Activated T-cell treated with anti-CD3 and anti-CD28 coated beads for 24 hours (primary cell): ENCODE measurements around the gene SIK3.

Experiments used
- DNase-seq: peaks from one replicate; pipeline ENCODE4 v3.0.0-alpha.2; 2020; ENCODE audit warnings: low read depth

SIK3 gene

DNA sequence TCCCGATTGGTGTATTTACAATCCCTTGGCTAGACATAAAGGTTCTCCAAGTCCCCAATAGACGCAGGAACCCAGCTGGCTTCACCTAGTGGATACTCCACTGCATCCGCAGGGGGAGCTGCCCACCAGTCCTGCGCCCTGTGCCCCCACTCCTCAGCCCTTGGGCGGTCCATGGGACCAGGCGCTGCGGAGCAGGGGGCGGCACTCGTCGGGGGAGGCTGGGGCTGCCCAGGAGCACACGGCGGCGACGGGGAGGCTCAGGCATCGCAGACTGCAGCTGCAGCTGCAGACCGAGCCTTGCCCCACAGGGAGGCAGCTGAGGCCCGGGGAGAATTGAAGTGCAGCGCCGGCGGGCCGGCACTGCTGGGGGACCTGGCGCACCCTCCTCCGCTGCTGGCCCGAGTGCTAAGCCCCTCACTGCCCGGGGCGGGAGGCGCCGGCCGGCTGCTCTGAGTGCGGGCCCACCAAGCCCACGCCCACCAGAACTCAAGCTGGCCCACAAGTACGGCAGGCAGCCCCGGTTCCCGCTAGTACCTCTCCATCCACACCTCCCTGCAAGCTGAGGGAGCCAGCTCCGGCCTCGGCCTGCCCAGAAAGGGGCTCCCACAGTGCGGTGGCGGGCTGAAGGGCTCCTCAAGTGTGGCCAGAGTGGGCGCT is 12.2 kb upstream of the SIK3 start:
- no peak for DNase-seq

DNA sequence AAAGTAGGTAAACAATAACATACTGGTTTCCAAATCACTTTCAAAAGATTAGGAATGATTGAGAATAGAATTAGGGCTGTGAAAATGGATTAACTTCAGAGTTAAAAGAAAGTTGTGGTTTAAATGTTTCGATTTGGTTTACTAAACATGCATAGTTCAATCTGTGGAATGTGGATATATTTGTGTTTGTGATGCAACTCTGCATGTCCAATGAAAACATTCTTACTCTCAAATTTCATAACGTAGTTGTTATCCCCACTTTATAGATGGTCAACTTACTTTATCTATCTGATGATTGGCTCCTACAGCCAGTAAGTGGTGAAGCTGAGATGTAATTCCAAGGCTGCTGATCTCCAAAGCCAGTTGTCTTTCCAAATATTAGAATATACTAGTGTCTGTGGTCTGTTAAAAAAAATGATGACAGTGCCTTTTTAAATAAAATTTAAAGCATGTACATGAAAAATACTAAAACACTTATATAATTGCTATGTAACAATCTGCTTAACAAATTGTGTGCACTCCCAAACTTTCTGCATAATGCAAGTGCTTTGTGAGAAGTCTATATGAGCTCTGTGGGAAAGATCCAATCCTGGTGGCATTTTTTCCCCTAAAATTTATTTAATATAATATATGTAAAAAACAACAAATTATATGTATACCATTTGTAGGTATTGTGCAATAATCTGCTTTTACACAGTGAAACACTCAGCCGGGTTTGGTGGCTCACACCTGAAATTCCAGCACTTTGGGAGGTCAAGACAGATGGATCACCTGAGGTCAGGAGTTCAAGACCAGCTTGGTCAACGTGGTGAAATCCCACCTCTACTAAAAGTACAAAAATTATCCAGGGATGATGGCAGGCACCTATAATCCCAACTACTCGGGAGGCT is 9.7 kb upstream of the SIK3 start:
- DNase-seq = no peak

DNA sequence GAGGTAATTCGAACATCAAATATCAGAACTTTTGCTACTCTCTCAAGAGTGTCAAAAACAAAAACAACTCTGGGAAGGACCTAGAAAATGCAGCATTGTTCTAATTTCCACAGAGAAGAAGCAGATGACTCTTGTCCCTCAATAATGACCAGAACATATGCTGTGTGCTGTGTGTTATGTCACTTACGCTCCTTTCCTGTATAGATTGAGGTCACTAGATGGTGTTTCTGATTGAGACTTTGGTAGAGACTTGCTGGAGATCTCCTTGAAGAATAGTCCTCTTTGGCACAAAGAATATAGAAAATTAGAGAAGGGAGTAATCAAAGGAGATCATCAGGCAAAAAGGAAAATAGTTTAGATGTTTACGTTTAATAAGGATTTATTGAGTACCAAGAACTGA is 2.3 kb upstream of the SIK3 start:
- no peak for DNase-seq

DNA sequence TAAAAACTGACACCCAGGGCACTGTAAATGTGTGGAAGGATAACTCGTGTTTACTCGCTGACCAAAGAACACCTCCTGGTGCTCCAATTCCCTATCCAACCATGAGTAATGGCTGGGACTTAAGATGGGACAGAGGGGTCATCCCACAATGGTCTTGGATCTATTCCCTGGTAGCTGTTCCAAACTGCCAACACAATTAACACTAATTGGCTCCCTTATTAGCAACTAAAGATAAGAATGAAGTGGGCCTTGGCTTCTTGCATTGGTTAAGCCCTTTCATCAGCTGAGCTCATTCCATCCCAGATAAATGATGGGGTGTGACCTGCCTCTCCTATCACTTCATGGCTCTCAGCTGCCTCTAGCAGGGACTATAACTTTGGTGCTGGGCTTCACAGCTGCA is 1.5 kb upstream of the SIK3 start:
- DNase-seq = no peak

DNA sequence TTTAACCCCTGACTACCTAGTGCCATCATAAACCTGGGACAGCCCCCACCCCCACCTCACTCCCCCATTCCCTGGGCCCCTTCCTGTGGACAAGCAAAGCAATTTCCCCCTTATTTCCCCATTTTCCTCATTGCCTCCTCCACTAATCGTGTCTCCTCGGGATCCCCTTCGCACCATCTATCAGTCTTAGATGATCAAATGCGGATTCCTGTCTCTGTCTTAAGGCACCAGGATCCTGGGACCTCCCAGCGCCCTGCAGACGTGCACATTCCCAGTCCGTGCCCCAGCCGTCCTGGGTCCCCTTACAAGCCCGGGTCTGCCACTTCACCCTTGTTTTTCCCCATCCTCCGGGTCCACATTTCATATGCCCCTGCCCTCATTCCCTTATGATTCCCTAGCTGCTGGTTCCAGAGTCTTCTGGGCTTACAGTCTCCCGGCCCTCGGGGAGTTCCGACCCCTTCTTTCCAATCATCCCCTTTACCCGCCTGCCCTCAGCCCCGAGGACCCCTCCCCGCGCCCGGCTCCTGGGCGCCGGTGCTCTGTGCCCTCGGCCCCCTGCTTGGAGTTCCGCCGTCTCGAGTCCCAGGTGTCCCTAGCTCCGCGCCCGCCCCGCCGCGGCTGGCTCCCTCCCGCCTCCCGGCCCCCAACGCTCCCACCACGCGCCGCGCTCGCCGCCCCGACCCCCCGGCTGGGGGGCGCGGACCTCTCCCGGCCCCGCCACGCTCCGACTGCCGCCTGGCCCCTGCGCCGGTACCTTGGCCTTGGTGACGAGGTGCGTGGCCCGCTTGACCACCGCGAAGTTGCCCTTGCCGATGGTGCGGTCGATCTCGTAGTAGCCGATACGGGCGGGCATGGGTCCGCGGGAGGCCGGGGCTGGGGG is 599 bp downstream of the SIK3 start:
- no peak for DNase-seq

DNA sequence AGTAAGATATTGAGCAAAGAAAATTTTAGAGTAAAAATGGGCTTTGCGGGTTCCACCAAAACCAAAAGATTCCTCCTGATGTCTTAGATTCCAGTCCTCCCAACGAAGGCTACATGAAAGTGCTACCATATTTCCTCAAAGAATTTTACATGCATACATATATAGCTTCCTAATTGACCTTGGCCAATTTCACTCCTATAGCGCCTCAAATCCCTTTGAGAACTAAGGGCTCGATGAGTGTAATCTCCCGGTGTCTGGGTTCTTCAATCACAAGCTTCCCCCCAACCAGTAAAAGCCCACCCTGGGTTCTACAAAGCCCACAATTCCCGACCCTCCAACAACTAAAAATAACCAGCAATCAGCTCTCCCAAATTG is 1.2 kb downstream of the SIK3 start:
- no peak for DNase-seq

DNA sequence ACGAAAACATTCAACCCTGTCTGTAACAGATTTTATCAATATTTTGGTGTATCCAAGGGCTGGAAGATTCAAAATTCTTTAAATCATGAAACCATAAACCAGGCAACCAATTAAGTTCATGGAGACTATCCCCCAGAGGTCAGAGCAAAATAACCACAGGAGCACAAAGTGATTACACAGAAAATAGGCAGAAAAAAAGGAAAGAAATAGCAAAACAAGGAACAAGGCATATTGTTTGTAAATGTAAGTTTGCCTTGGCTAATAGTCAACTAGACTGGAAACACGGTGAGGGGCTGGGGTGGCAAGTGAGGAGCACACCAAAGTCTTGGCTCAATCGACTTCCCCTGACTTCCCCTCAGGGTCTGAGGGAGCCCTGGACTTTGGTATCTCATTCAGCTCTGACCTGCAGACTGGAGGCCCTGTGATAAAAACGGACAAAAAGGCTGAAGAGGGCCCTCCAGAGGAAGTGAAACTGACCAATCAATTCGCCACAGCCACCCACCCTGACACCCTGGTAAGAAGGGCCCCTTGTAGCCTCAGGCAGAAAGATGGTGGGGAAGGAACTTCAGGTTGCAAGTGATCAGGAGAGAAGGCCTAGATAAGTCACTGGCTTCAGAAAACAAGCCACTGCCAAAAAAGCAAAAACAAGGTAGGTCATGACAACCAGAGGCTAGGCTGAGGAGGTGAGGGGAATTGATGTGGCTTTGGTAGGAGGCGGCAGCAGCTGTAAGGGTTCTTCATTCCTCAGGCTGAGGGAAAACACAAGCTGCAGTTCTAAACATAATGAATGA is 1.8 kb downstream of the SIK3 start:
- no peak for DNase-seq

DNA sequence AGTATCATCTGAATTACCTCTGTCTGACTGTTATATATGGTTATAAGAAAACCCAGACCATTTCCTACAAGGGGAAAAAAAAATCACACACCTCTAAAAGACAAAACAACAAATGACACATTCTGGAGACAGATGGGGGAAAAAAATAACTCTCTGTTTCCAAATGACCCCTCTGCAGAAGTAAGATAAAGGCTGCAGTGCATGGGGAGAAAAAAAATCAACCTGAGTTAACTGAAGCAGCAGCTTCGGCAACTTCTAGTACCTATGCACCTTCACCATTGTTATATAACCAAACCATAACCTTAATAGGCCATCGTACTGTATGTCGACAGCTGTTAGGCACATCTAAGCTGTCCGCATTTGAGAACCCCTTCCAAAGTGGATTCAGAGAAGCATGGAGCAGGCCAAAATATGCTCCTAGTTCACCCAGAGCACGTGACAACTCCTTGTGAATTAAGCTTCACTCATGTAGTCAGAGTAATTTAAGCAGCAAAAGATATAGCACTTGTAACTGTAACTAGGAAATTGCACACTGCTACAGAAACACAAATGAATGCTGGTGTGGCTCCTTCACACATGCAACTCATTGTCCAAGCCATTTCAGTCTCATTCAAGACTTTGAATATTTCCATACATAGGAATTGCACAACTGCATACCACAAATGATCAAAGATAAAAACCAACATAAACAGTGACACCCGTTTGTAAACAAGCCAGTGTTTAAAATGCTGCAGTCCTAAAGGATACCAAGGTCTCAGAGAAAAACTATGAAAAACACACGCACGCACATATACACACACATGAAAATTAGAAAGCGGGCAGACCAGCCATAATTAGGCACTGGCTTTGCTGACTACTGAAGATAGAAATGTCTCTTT is 2.7 kb downstream of the SIK3 start:
- no peak for DNase-seq

DNA sequence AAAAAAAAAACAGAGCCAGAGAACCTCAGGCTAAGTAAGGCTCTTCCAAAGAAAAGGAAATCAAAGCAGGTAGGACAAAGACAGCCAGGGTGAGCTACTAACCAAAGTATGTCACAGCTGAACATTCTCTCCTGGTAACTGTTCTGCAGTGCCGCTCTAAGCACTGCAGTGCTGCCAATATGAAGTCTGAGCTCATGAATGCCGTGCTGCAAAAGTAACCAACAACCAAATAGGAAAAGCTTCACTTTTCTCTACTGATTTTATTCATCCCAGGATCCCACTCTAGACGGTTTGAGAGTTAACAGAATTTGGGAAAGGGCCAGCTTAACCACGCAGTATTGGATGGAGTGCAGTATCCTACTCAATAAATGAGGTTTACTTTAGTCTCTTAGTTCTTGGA is 3.5 kb downstream of the SIK3 start:
- DNase-seq = no peak

DNA sequence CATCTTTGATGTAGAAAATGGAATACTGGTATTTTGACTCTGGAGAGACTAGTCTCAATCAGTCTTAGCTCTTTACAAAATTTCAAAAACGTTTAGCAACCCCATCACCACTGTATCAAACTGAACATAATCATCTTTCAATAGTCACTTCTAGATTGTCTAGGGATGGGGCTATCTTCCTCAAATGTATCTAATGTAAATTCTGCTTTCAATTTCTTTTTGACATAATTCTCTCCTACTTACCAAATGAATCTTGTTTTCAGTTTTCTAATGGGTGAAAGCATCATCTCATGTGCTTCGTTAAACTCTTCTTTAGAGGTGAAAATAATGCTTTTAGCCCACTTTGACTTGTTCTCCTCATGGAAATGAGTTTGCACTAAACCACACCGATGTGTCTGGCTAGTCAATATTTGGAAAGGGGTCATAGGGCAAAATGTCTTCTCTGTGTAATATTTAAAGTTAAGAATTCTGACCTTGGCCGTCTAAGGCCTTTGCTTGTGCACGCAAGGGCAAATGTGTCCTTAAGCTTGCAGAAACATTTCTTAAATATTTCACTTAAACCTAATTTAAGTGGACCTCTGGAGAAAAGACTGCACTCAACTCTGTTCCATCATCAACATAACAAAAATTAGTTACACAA is 5.2 kb downstream of the SIK3 start:
- no peak for DNase-seq

DNA sequence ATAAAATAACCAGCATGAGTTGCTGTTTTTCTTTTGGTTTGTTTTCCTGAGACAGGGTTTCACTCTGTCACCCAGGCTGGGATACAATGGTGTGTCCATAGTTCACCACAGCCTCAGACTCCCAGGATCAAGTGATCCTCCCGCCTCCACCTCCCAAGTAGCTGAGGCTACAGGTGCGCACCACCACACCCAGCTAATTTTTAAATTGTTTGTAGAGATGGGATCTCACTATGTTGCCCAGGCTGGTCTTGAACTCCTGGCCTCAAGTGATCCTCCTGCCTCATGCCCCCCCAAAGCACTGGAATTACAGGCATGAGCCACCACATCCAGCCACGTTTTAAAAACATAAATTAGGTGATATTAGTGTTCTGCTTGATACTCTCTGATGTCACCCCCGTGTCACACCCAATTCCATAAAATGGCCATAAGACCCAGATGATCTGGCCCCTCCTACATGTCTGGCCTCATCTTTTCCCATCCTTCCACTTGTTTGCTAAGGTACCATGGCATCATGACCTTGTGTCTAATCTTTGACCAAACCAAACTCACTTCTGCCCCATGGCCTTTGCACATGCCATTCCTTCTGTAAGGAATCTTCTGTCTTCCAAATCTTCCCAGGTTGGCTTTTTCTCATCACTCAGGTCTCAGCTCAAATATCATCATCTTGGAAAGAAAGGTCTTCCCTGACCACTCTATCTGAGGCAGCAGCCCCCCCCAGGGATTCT is 6.3 kb downstream of the SIK3 start:
- DNase-seq = no peak

DNA sequence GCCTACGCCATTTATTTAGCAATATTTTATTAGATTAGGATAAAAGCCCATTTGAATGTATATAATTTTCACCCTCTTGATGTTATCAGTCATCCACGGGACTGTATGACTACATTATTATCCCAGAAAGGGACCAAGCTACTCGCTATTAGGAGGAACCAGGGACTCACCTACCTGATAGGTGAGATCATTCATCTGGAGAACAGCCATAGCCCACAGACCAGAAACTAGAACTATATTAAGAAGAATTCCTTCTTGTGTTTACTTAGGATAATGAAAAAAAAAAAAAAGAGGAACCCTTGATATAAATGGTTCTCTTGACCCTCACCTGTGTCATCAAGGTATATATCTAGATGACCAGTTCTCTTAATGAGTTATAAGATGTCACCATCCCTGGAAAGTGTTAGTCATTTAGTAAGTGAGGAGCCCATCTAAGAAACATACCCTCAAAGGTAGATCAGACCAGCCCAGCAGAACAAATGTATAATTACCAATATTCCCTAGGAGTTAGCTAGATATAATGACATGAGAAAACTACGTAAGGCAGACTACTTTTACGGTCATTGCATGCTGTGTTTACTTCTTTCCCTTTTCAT is 8.0 kb downstream of the SIK3 start:
- DNase-seq = no peak

DNA sequence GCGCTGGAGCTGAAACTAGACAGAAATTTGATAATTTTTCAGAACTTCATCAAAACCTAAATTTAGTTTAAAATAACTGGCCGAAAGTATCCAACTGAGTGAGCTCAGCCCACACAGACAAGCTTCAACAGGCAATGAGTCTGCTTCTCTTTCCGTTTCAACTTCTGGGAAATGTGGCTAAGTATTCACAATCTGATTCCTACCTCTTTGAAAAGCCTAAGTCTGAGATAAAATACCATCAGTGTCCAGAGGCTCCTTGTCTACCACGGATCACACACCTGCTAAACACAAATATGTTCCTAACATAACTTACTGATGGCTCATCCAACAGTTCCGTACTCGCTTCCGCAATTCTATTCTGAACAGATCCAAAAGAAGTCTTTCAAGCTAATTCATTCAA is 8.5 kb downstream of the SIK3 start:
- DNase-seq = no peak

DNA sequence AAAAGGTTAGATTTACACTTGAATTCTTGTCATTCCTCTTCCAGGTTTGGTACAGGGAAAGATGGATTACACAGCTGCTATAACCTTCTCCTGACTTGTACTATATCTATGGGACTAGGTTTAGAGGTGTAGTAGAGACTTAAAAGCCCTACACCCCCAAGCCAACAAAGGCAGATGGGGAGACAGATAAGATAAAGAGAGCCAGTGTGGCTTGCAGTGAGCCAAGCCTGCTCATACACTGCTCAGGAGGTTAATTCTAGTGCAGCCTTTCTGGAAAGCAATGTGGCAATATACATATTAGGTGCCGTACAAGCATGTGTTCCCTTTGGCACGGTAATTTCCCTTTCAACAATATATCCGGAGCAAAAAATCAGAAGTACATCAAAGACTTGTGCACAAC is 10.8 kb downstream of the SIK3 start:
- DNase-seq = no peak

DNA sequence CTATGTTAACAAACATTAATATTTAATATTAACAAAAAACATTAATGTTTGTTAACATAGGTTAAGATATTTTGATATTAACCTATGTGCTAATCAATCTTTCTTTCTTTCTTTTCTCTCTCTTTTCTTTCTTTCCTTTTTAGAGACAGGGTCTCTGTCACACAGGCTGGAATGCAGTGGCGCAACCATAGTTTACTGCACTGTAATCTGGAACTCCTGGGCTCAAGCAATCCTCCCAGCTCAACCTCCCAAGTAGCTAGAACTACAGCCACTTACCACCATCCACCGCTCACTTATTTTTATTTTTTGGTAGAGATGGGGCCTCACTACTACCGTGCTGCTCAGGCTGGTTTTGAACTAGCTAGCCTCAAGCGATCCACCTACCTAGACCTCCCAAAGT is 13.2 kb downstream of the SIK3 start:
- DNase-seq = no peak

DNA sequence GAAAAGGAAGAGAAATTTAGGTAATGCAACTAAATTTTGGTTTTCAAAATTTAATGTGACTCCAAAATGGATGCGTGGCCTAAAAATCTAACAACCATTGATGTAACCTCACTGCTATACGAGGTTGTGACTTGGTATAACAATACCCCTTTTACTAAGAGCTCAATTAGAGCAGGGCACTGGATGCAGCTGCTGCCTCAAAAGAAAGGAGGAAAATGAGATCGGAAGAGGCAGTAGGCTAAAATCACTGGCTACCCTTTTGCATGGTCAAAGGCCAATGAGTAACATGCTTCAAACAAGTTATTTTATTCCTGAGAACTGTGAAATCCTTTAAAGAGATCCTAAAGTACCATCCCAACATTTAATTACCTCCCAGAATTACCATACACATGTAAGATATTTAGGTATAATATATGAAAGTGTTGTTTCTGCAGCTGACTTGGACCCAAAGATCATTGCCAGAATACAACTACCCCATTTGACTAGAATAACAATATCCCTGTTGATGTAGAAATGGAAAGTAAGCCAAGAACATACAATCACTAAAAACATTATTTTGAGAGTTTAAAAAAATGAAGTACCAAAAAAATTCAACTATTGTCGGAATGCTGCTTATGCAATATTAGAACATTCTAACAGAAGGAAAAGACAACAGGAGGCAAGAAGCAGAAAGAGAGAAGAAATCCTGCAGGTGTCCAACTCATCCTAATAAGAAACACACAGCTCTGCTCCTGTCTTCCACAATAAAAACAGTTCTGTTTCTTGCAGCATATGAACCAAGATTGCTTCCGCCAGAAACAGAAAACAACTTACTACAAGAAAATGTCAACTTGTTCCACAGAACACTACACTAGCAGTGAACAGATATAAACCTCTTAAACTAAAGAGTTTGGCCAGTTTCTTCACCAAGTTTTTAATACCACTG is 15.0 kb downstream of the SIK3 start:
- DNase-seq = no peak

DNA sequence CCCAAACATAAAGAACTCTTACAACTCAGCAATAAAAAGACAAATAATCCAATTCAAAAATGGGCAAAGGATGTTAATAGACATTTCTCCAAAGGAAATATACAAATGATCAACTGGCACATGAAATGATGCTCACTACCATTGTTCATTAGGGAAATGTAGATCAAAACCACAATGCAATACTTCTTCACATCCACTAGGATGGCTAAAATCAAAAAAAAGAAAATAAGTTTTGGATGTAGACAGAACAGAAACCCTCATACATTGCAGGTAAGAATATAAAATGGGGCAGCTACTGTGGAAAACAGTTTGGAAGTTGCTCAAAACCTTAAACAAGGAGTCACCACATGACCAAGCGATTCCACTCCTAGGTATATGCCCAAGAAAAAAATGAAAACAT is 16.3 kb downstream of the SIK3 start:
- no peak for DNase-seq

DNA sequence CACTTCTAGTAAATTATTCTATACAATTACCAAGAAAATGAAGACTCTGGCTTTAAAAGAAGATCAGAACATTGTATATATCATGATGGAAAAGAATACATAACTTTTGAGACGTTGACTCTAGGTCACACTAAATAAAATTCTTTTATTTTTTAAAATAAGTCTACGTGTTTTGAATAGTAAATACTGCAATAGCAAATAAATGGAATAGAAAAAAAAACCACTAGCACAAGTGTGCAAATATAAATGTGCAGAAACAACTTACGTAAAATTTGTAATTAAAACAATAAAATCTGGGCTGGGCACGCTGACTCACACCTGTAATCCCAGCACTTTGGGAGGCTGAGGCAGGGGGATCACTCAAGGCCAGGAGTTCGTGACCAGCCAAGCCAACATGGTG is 17.9 kb downstream of the SIK3 start:
- no peak for DNase-seq
